IMR-90 (cell line): ENCODE measurements around the gene ATP1A1.

Experiments used
- CEBPB ChIP-seq: IDR thresholded peaks from 2 replicates; pipeline ENCODE4 v1.6.1; 2012; ENCODE audit warnings: low read depth, low read length, improper control_type of control experiment
- NFE2L2 ChIP-seq: fragments of 150-350 bp; IDR thresholded peaks from 2 replicates; pipeline ENCODE4 v1.6.1; 2016; ENCODE audit warnings: low read depth, mild to moderate bottlenecking, low read length
- POLR2A ChIP-seq: IDR thresholded peaks from 2 replicates; pipeline ENCODE4 v1.6.1; 2012; ENCODE audit warnings: mild to moderate bottlenecking, low read depth, low read length
- RAD21 ChIP-seq: IDR thresholded peaks from 2 replicates; pipeline ENCODE4 v1.6.1; 2012; ENCODE audit warnings: low read length, improper control_type of control experiment
- RCOR1 ChIP-seq: IDR thresholded peaks from 2 replicates; pipeline ENCODE4 v1.6.1; 2012; ENCODE audit warnings: mild to moderate bottlenecking, low read length, improper control_type of control experiment; ENCODE audit not compliant: insufficient replicate concordance
- RFX5 ChIP-seq: IDR thresholded peaks from 2 replicates; pipeline ENCODE4 v1.8.0; 2012; ENCODE audit warnings: low read depth, mild to moderate bottlenecking, low read length, moderate library complexity
- TF ChIP-seq, protein P1 (sequence below): conservative IDR thresholded peaks from 2 replicates; pipeline ENCODE4 v1.5.1; 2012; ENCODE audit warnings: mild to moderate bottlenecking, low read depth, low read length, improper control_type of control experiment
- TF ChIP-seq, protein P2 (sequence below): fragments of 150-350 bp; IDR thresholded peaks from 2 replicates; pipeline ENCODE4 v1.6.1; 2017; ENCODE audit warnings: mild to moderate bottlenecking, antibody characterized with exemption, low read length, low read depth
- TF ChIP-seq, protein P3 (sequence below): fragments of 150-350 bp; IDR thresholded peaks from 2 replicates; pipeline ENCODE4 v1.6.1; 2016; ENCODE audit warnings: low read depth, mild to moderate bottlenecking, low read length, moderate library complexity, borderline replicate concordance

DNA sequence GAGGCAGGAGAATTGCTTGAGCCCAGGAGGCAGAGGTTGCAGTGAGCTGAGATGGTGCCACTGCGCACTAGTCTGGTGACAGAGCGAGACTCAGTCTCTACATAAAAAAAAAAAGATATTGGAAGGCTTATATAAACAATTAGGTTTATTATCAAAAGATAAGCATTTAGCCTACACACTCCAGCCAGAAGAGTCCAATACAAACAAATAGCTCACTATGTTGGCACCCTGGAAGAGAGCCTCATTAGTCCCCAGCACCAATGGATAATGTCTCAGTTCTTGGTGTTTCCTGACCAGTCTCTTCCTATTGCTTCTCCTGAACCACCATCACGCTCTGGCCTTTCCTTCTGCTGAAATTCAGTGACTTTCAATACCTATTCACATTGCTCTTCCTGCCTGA lies 48.6 kb upstream of the ATP1A1 start:
- TF ChIP-seq NFE2L2 (no peak), RFX5 (no peak), RCOR1 (no peak), POLR2A (no peak), CEBPB (no peak), RAD21 (no peak)
- TF ChIP-seq, protein P1, sequence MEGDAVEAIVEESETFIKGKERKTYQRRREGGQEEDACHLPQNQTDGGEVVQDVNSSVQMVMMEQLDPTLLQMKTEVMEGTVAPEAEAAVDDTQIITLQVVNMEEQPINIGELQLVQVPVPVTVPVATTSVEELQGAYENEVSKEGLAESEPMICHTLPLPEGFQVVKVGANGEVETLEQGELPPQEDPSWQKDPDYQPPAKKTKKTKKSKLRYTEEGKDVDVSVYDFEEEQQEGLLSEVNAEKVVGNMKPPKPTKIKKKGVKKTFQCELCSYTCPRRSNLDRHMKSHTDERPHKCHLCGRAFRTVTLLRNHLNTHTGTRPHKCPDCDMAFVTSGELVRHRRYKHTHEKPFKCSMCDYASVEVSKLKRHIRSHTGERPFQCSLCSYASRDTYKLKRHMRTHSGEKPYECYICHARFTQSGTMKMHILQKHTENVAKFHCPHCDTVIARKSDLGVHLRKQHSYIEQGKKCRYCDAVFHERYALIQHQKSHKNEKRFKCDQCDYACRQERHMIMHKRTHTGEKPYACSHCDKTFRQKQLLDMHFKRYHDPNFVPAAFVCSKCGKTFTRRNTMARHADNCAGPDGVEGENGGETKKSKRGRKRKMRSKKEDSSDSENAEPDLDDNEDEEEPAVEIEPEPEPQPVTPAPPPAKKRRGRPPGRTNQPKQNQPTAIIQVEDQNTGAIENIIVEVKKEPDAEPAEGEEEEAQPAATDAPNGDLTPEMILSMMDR = no peak
- TF ChIP-seq, protein P2, sequence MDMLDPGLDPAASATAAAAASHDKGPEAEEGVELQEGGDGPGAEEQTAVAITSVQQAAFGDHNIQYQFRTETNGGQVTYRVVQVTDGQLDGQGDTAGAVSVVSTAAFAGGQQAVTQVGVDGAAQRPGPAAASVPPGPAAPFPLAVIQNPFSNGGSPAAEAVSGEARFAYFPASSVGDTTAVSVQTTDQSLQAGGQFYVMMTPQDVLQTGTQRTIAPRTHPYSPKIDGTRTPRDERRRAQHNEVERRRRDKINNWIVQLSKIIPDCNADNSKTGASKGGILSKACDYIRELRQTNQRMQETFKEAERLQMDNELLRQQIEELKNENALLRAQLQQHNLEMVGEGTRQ = no peak
- TF ChIP-seq, protein P3, sequence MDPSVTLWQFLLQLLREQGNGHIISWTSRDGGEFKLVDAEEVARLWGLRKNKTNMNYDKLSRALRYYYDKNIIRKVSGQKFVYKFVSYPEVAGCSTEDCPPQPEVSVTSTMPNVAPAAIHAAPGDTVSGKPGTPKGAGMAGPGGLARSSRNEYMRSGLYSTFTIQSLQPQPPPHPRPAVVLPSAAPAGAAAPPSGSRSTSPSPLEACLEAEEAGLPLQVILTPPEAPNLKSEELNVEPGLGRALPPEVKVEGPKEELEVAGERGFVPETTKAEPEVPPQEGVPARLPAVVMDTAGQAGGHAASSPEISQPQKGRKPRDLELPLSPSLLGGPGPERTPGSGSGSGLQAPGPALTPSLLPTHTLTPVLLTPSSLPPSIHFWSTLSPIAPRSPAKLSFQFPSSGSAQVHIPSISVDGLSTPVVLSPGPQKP = no peak
